Lower leg skin (tissue), 4 donors: Measurements from ENCODE around the gene PTPN20. TPM values are rescaled to one million over a fixed set of nuclear protein-coding genes. Genes with fewer than 3 reads are reported as not detected.

Source experiments
- DNase-seq, 2 donors: peaks; one replicate each; pipeline ENCODE4 v3.0.0-alpha.2; 2019; ENCODE audit warnings: low spot score in 2 of 2
- H3K4me3 ChIP-seq: fragments of 200-600 bp; sonication (generic); 2 replicates; pipeline ENCODE4 v1.5.1; 2017; ENCODE audit warnings: mild to moderate bottlenecking, low read depth; ENCODE audit not compliant: poor library complexity, severe bottlenecking
- POLR2A ChIP-seq, 2 donors: fragments of 450-650 bp; IDR thresholded peaks; one replicate each; pipeline ENCODE4 v1.6.1; 2016 to 2017; ENCODE audit warnings: antibody characterized with exemption in 2 of 2, mild to moderate bottlenecking in 1 of 2, moderate library complexity in 1 of 2
- WGBS, 2 donors: methylation state at CpG; one replicate each; pipeline ENCODE4 v1.1.5; 2018; 5-methylcytosine and 5-hydroxymethylcytosine counted together
- intact Hi-C: fragments of 100-400 bp; cut with DNase I; formaldehyde crosslinking; loops from one replicate; pipeline ENCODE4 v1.15.0; 2023; ENCODE audit warnings: low total_unique reads
- total RNA-seq, 4 donors: library from RNA; depleted of rRNA; stranded (reverse); fragments of >200 nt; gene quantifications; one replicate each; pipeline ENCODE4 v1.1.0, GENCODE V29; 2016
- TF ChIP-seq, protein P1 (sequence below), 3 donors: fragments of 450-650 bp; IDR thresholded peaks; one replicate each; pipeline ENCODE4 v1.5.1; 2016; ENCODE audit warnings: antibody characterized with exemption in 3 of 3, mild to moderate bottlenecking in 3 of 3, moderate library complexity in 2 of 3

The PTPN20 gene
- total RNA-seq, 4 donors from 2014 or later, result 2.2 to 6.9 (median 6.0) TPM

DNA sequence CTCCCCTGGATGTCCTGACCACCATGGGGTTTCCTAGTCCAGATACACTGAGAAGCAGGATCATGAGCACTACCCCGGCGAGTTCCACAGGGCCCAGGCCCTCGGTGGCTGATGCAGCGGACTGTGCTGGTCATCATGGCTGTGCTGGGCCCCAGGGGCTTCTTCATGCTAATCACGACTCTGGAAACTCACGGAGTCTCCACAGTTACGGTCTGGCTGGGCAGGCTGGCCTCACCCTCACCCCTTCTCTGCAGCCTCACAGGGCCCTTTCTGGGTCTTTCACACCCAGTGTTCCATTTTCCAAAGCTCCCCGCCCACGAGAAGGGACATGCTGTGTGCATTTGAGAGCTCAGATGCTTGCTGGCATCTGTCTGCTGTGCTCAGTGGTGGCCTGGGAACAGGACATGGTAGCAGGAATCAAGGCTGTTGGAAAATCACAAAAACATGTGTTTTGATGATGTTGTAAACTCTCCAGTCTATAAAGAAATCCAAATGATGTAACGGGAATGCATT is 119.0 kb downstream of the PTPN20 start:
- intact Hi-C loops, result no loop called here
- DNase-seq, result peak; percentile 54 to 87
- TF ChIP-seq, protein P1, sequence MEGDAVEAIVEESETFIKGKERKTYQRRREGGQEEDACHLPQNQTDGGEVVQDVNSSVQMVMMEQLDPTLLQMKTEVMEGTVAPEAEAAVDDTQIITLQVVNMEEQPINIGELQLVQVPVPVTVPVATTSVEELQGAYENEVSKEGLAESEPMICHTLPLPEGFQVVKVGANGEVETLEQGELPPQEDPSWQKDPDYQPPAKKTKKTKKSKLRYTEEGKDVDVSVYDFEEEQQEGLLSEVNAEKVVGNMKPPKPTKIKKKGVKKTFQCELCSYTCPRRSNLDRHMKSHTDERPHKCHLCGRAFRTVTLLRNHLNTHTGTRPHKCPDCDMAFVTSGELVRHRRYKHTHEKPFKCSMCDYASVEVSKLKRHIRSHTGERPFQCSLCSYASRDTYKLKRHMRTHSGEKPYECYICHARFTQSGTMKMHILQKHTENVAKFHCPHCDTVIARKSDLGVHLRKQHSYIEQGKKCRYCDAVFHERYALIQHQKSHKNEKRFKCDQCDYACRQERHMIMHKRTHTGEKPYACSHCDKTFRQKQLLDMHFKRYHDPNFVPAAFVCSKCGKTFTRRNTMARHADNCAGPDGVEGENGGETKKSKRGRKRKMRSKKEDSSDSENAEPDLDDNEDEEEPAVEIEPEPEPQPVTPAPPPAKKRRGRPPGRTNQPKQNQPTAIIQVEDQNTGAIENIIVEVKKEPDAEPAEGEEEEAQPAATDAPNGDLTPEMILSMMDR (IDR thresholded peaks at IDR 0.05), result no peak
- no peak for TF ChIP-seq POLR2A (IDR thresholded peaks at IDR 0.05)
- no peak overlapping the region for H3K4me3 ChIP-seq
- 77 to 78% methylated on average over 7 to 10 of the region's 10 CpGs for WGBS, 2 donors

- no peak for TF ChIP-seq POLR2A (IDR thresholded peaks at IDR 0.05)
- TF ChIP-seq, protein P1 (IDR thresholded peaks at IDR 0.05), result no peak
- peak in 1 of 2 donors; percentile 87 for DNase-seq
- intact Hi-C loops, result no loop called here
- H3K4me3 ChIP-seq, result no peak overlapping the region
- WGBS, 2 donors, result 56 to 58% methylated on average over 7 of the region's 7 CpGs
Observed at GRCh38 chr10:47031211-47031900, 120.1 kb downstream of the PTPN20 start.

GRCh38 chr10:47031901-47032465 is 120.8 kb downstream of the PTPN20 start:
- H3K4me3 ChIP-seq, result no peak overlapping the region
- DNase-seq, result peak; percentile 73 to 88
- TF ChIP-seq, protein P1 (IDR thresholded peaks at IDR 0.05), result no peak
- no peak for TF ChIP-seq POLR2A (IDR thresholded peaks at IDR 0.05)
- 73 to 77% methylated on average over 7 of the region's 7 CpGs for WGBS, 2 donors
- intact Hi-C loops, result no loop called here

DNA sequence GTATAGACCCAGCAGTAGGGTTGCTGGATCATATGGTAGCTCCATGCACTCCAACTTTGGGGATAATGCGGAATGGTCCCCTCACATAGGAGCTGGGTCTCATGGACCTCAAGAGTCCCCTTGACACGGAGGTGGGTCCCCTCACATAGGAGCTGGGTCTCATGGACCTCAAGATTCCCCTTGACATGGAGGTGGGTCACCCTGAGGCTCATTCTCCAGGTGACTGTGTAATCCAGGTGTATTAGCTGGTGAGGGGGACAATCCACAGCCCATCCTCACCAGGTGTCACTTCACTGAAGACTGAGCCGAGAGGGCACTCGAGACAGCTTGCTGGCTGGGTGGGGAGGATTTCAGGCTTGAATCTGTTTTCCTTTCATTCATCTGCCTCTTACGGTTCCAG is 121.9 kb downstream of the PTPN20 start:
- 76 to 95% methylated on average over 5 of the region's 5 CpGs for WGBS, 2 donors
- TF ChIP-seq POLR2A (IDR thresholded peaks at IDR 0.05), result no peak
- TF ChIP-seq, protein P1 (IDR thresholded peaks at IDR 0.05), result no peak
- intact Hi-C loops, result no loop called here
- DNase-seq, result peak in 1 of 2 donors; percentile 29
- H3K4me3 ChIP-seq, result no peak overlapping the region

DNA sequence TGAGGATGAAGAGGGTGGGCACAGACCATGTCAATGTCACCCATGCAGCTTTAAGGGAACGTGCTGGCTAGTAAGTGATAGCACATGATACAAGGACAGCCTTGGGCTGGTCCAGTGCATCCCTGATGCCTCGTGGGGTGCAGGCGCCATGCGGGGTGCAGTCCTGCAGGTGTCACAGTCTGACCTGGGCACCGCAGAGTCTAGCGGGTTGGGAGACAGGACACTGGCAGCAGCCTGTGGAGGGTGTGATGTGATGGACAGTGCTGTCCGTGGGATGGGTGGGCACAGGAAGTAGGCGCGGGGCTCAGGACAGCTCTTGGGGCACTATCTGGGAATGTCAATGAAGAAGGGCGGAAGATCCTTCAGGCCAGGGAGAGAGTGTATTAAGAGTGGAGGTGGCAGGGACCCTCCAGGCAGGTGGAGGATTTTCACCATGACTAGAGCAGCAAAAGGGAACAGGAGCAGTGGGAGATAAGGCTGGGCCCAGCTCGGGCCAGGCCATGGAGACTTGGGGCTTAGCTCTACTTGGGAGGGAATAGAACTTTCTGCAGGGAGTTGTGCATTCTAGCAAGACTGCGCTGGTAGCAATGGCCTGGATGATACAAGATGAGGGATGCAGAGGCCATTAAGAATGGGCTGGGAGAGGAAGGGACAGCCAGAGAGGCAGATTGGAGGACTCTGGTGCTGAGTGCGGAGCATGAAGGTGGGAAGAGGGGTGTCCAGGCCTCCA is 122.5 kb downstream of the PTPN20 start:
- intact Hi-C loops, result no loop called here
- DNase-seq, result peak in 1 of 2 donors; percentile 74
- TF ChIP-seq POLR2A (IDR thresholded peaks at IDR 0.05), result no peak
- TF ChIP-seq, protein P1 (IDR thresholded peaks at IDR 0.05), result no peak
- H3K4me3 ChIP-seq, result no peak overlapping the region
- WGBS, 2 donors, result 89 to 93% methylated on average over 13 of the region's 13 CpGs
